Measurements from ENCODE around the gene GPR83.
"Not testable (repeated sequence)": the region's sequence is repeated elsewhere in the genome, so short reads cannot be mapped to it uniquely, and the experiment has no call there.

Gene GPR83

DNA sequence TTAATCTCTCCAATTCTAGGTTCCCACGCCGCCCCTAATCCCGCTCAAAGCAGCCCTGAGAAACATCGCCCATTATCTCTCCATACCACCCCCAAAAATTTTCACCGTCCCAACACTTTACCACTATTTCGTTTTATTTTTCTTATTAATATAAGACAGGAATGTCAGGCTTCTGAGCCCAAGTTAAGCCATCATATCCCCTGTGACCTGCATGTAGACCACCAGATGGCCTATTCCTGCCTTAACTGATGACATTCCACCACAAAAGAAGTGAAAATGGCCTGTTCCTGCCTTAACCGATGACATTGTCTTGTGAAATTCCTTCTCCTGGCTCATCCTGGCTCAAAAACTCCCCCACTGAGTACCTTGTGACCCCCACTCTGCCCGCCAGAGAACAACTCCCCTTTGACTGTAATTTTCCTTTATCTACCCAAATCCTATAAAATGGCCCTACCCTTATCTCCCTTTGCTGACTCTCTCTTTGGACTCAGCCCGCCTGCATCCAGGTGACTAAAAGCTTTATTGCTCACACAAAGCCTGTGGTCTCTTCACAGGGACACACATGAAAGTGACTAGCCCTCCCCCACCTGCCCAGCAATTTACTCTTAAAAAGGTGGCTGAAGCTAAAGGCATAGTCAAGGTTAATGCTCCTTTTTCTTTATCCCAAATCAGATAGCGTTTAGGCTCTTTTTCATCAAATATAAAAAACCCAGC is 50.2 kb downstream of the GPR83 start:
- not testable (repeated sequence) for DNase-seq

DNA sequence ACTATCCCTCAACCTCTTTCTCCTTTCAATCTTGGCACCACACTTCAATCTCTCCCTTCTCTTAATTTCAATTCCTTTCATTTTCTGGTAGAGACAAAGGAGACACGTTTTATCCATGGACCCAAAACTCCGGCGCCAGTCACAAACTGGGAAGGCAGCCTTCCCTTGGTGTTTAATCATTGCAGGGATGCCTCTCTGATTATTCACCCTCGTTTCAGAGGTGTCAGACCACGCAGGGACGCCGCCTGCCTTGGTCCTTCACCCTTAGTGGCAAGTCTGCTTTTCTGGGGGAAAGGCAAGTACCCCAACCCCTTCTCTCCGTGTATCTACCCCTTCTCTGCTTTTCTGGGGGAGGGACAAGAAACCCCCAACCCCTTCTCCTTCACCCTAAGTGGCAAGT is 54.9 kb downstream of the GPR83 start:
- not testable (repeated sequence) for DNase-seq

DNA sequence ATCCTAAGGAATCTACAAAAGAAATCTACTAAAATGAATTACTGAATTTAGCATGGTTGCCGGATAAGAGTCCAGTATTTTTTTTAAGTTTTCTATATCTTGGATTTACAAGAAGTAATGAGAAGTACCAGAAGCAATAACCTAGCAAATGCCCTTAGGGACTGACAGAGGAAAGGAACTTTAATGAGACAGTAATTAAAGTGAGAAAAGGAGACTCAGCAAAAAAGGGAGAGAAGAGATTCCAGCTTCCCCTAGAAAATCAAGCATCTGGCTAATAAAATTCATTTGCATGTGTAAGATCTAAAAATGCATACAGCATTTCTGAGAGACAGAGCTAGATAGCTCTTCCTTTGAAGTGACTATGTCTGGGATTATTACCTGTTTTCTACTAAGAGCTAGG is 57.7 kb downstream of the GPR83 start:
- no peak for DNase-seq

DNA sequence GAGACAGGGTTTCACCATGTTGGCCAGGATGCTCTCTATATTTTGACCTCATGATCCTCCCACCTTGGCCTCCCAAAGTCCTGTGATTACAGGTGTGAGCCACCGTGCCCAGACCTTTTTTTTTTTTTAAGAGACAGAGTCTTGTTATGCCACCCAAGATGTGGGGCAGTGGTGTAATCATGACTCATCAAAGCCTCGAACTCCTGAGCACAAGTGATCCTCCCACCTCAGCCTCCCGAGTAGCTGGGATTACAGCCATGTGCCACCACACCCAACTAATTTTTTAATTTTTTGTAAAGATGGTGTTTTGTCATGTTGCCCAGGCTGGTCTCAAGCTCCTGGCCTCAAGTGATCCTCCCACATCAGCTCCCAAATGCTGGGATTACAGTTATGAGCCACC is 59.0 kb downstream of the GPR83 start:
- no peak for DNase-seq

DNA sequence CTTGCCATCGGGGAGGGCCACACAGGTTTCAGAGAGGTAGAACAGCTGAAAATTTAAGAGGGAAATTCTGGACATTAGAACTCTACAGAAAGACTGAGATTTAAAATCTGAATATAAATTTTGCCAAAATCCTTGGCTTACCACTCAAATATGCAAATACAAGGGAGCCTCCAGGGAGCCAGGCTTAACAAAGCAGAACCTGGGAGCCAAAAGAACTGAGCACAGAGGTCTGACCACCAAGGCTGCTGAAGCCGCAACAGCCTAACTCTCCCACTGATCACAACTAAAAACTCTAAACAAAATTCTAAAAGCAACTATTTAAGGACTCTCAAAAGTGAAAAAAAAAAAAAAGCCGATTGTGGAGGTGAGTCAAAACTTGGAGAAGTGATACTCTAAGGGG is 62.6 kb downstream of the GPR83 start:
- no peak for DNase-seq

DNA sequence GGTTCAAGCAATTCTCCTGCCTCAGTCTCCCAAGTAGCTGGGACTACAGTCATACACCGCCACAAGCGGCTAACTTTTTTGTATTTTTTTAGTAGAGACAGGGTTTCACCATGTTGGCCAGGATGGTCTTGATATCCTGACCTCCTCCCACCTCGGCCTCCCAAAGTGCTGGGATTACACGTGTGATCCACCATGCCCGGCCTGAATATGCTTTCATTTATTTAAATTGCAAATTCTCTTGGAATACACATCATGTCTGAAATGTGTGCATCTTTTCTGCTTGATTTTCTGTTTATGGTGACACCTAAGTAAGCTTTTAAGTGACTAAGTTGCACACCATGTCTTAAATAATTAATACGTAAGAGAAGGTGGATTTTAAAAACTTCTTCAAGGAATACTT is 65.2 kb downstream of the GPR83 start:
- DNase-seq = no peak

DNA sequence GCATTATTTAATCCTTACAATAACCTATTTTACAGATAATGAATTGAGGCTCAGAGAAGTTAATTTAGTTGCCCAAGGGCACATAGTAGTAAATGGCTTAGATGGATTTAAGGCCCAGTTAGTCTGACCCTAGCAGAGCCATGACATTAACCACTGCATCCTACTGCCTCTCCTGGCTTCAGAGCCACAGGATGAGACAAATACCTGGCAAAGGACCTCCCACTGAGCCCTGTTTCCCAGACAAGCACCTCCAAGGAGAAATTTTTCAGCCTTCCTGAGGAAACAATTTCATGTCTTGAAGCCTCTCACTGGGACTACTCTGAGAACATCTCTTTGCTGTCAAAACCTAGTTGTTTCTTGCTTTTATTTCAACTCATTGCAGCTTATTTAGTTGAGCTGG is 68.4 kb downstream of the GPR83 start:
- DNase-seq = no peak

DNA sequence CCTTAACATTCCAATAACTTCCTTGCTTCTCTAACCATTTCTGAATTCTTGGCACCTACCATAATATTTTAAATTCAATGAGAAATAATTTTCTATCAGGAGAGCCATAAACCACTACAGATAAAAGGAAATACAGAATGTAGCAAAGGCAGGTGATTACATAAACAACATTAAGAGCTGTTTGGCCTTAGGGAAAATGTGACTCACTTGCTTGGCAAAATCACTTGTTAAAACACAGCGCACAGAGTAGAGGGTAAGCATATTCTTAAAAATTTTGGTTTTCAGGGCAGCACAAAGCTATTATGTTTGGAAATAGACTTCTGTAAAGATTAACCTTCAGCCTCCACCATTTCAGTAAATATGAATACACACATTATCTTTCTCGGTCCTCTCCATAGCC is 70.4 kb downstream of the GPR83 start:
- DNase-seq = no peak

DNA sequence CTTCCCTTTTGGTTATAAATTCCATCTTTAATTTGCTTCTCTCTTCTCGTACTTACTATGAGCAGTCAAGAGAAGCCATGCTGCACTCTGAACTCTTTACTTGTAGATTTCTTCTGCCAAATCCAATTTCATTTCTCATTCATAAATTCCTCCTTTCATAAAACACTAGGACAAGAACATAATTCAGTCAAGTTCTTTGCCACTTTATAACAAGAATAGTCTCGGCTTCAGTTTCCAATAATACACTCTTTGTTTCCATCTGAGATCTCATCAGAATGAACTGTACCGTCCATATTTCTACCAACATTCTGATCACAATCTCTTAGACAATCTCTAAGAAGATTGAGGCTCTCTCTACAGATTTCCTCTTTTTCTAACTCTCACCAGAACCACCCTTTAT is 71.7 kb downstream of the GPR83 start:
- DNase-seq = no peak

DNA sequence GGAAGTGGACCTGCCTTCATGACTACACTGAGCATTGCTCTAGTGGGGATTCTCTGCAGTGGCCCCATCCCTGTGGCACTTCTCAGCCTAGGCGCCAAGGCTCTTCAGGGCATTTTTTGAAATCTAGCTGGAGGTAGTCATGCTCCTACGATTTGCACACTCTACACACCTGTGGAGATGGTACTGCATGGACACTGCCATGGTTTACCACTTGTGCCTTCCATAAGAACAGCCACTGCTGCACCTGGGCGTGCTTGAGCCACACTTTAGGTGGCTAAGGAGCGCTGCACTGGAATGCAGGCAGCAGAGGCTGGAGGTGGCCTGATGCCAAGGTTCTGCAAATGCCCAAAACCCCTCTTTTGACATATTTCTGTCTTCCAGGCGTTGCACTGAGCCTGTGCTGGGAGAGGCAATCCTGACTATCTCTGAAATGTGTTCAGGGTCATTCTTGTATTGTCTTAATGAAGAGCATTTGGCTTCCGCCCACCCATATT is 72.6 kb downstream of the GPR83 start:
- DNase-seq = no peak

Data from COR-L47 (cell line).